Fibroblast of villous mesenchyme (primary cell): ENCODE measurements around the gene CYB561A3. TPM values are rescaled to one million over a fixed set of nuclear protein-coding genes. Genes with fewer than 3 reads are reported as not detected.
A peak's percentile ranks its signal among the peaks of the same experiment; 100 is the strongest.

ENCODE experiments used
- DNase-seq: peaks from one replicate; pipeline ENCODE4 v3.0.0-alpha.2; 2010; ENCODE audit warnings: low read depth
- H3K4me3 ChIP-seq: 2 replicates; pipeline ENCODE4 v1.5.1; 2011; ENCODE audit warnings: low read depth, mild to moderate bottlenecking, low read length
- CTCF ChIP-seq: IDR thresholded peaks from 2 replicates; pipeline ENCODE4 v1.5.1; 2012; ENCODE audit warnings: low read depth, mild to moderate bottlenecking, low read length; ENCODE audit not compliant: insufficient read depth
- total RNA-seq: library from RNA; depleted of rRNA; stranded (reverse); fragments of >200 nt; gene quantifications from 2 replicates; pipeline ENCODE4 v1.2.3, GENCODE V29; 2012

Gene CYB561A3
- total RNA-seq, 1 donor = 144 TPM

GRCh38 chr11:61345170-61345610 lies 16.5 kb downstream of the CYB561A3 start:
- peak; percentile 25 for DNase-seq
- TF ChIP-seq CTCF = no peak
- H3K4me3 ChIP-seq = no peak overlapping the region

GRCh38 chr11:61343792-61344745 lies 17.6 kb downstream of the CYB561A3 start:
- no peak for DNase-seq
- no peak for TF ChIP-seq CTCF
- H3K4me3 ChIP-seq = no peak overlapping the region

- no peak overlapping the region for H3K4me3 ChIP-seq
- no peak for TF ChIP-seq CTCF
- no peak for DNase-seq
Observed at GRCh38 chr11:61342207-61342803, 19.4 kb downstream of the CYB561A3 start.

- H3K4me3 ChIP-seq = no peak overlapping the region
- no peak for TF ChIP-seq CTCF
- DNase-seq = no peak
Observed at GRCh38 chr11:61341706-61342105, 20.0 kb downstream of the CYB561A3 start.

- no peak for DNase-seq
- no peak for TF ChIP-seq CTCF
- no peak overlapping the region for H3K4me3 ChIP-seq
Observed at GRCh38 chr11:61340979-61341378, 20.7 kb downstream of the CYB561A3 start.

GRCh38 chr11:61339490-61339878 lies 22.2 kb downstream of the CYB561A3 start:
- TF ChIP-seq CTCF = no peak
- no peak for DNase-seq
- H3K4me3 ChIP-seq = no peak overlapping the region
